ENCODE data around the gene GBX1. TPM values are rescaled to one million over a fixed set of nuclear protein-coding genes. Genes with fewer than 3 reads are reported as not detected.

The GBX1 gene
- polyA plus RNA-seq, 1 donor from 2014 or later: not detected

DNA sequence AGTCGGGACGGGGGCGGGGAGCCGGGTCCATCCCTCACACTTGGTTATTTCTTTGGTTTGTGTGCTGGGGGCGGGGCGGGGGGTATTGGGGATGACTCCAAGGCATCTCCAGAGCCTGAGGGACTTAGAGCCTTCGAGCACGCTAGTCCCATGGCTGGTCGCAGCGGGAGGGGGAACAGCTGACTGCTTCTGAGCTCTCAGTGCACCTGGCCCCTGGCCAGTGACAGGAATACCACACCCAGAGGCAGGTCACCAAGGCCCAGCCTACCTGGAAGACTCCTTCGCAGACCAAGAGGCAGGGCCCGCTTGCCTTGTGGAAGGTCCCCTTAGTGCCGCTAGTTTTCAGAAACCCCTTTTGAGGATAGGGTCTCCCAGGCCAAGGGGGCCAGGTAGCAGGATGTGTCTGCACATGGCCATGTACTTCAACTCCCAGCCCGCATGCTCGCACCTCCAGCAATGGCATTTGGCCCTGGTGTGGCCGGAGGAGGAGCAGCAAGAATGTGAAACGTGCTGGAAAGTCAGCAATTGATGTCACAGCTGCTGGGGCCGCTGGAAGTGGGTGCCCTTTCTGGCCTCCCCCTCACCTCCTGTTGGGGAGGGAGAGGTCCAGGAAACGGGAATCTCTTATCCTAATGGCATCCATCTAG lies 40.9 kb downstream of the GBX1 start:
- Histone ChIP-seq H4K20me1 (ENCODE audit: insufficient read depth) (peaks cover 13% of the 10 kb centered on the region), H2AFZ (ENCODE audit: low read depth, low read length) (no peak overlapping the region), H3F3A (ENCODE audit: insufficient read depth, low read length, poor library complexity, severe bottlenecking) (peaks cover 4% of the 10 kb centered on the region), H3K27me3 (ENCODE audit: insufficient read depth, low read depth, low read length) (no peaks in the 10 kb centered on the region), H3K4me2 (ENCODE audit: low read length) (no peak overlapping the region), H3K36me3 (ENCODE audit: insufficient read depth, low read length) (no peaks in the 10 kb centered on the region), H3K9ac (ENCODE audit: low read length) (no peak overlapping the region), H3K79me2 (replicated peaks; ENCODE audit: insufficient read depth, low read length) (no peaks in the 10 kb centered on the region), H3K27ac (ENCODE audit: low read length) (no peak overlapping the region), H3K4me3 (ENCODE audit: low read length) (peak overlapping the region; percentile 54), H3K9me2 (ENCODE audit: insufficient read depth, low read length) (no peaks in the 10 kb centered on the region), H3K9me3 (ENCODE audit: low read length) (no peaks in the 10 kb centered on the region)
- TF ChIP-seq CTCF (IDR thresholded peaks at IDR 0.05; ENCODE audit: poor library complexity, severe bottlenecking): no peak
- no peak for TF ChIP-seq TAF1 (IDR thresholded peaks at IDR 0.05; ENCODE audit: low read depth)
- TF ChIP-seq EP300 (conservative IDR thresholded peaks at IDR 0.05; ENCODE audit: poor library complexity, severe bottlenecking): no peak
- TF ChIP-seq EZH2 (IDR thresholded peaks at IDR 0.05; ENCODE audit: borderline replicate concordance, insufficient read depth, low read length, poor library complexity, severe bottlenecking): no peak
- TF ChIP-seq, protein P1, sequence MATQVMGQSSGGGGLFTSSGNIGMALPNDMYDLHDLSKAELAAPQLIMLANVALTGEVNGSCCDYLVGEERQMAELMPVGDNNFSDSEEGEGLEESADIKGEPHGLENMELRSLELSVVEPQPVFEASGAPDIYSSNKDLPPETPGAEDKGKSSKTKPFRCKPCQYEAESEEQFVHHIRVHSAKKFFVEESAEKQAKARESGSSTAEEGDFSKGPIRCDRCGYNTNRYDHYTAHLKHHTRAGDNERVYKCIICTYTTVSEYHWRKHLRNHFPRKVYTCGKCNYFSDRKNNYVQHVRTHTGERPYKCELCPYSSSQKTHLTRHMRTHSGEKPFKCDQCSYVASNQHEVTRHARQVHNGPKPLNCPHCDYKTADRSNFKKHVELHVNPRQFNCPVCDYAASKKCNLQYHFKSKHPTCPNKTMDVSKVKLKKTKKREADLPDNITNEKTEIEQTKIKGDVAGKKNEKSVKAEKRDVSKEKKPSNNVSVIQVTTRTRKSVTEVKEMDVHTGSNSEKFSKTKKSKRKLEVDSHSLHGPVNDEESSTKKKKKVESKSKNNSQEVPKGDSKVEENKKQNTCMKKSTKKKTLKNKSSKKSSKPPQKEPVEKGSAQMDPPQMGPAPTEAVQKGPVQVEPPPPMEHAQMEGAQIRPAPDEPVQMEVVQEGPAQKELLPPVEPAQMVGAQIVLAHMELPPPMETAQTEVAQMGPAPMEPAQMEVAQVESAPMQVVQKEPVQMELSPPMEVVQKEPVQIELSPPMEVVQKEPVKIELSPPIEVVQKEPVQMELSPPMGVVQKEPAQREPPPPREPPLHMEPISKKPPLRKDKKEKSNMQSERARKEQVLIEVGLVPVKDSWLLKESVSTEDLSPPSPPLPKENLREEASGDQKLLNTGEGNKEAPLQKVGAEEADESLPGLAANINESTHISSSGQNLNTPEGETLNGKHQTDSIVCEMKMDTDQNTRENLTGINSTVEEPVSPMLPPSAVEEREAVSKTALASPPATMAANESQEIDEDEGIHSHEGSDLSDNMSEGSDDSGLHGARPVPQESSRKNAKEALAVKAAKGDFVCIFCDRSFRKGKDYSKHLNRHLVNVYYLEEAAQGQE (IDR thresholded peaks at IDR 0.05; ENCODE audit: borderline replicate concordance): no peak
- no peak for TF ChIP-seq POLR2AphosphoS5 (IDR thresholded peaks at IDR 0.05)
- TF ChIP-seq SMC3 (conservative IDR thresholded peaks at IDR 0.05; ENCODE audit: poor library complexity): no peak
- no peak for TF ChIP-seq RAD21 (conservative IDR thresholded peaks at IDR 0.05)
- no peak for TF ChIP-seq MXI1 (conservative IDR thresholded peaks at IDR 0.05; ENCODE audit: poor library complexity, severe bottlenecking)

DNA sequence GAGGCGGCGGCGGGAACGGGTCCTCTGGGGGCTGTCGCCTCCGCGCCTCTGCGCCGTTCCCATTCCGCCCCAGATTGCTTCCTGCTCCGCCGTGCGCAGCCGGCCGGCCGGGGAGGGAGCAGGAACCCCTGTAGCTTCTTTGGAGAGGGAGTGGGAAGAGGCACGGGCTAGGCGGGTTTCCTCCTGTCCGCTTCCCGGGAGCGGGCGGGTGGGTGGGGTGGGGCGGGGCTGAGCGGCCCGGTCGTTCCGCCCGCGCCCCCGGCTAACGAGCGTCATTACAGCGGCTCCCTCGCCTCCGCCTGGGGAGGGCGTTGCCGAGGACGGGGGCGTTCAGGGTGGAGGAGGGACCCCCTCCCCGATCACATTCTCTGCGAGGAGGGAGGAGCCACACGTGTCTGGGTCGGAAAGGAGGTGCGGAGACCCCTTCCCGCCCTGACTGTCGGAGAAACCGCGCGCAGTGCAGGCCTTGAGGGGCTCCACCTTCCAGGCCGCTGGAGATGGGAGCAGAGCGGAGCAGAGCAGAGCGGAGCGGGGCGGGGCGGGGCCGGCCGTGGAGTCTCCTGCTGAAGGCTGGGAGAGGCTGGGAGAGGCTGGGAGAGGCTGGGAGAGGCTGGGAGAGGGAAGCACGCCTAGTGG lies 41.5 kb downstream of the GBX1 start:
- H3K4me3 ChIP-seq (ENCODE audit: low read length): peak overlapping the region; percentile 54
- H3K79me2 ChIP-seq (replicated peaks; ENCODE audit: insufficient read depth, low read length): no peaks in the 10 kb centered on the region
- no peak for TF ChIP-seq CTCF (IDR thresholded peaks at IDR 0.05; ENCODE audit: poor library complexity, severe bottlenecking)
- TF ChIP-seq RAD21 (conservative IDR thresholded peaks at IDR 0.05): no peak
- TF ChIP-seq TAF1 (IDR thresholded peaks at IDR 0.05; ENCODE audit: low read depth): no peak
- peak overlapping the region; percentile 23 for H3K9ac ChIP-seq (ENCODE audit: low read length)
- H3K9me3 ChIP-seq (ENCODE audit: low read length): no peaks in the 10 kb centered on the region
- peaks cover 13% of the 10 kb centered on the region for H4K20me1 ChIP-seq (ENCODE audit: insufficient read depth)
- H2AFZ ChIP-seq (ENCODE audit: low read depth, low read length): no peak overlapping the region
- no peak overlapping the region for H3K4me2 ChIP-seq (ENCODE audit: low read length)
- H3K27me3 ChIP-seq (ENCODE audit: insufficient read depth, low read depth, low read length): no peaks in the 10 kb centered on the region
- H3K27ac ChIP-seq (ENCODE audit: low read length): no peak overlapping the region
- H3F3A ChIP-seq (ENCODE audit: insufficient read depth, low read length, poor library complexity, severe bottlenecking): peaks cover 4% of the 10 kb centered on the region
- no peaks in the 10 kb centered on the region for H3K36me3 ChIP-seq (ENCODE audit: insufficient read depth, low read length)
- no peaks in the 10 kb centered on the region for H3K9me2 ChIP-seq (ENCODE audit: insufficient read depth, low read length)

Data from neural cell (in vitro differentiated cells).